WTC11 (cell line): ENCODE results near the gene CPEB4. TPM values are rescaled to one million over a fixed set of nuclear protein-coding genes. Genes with fewer than 3 reads are reported as not detected.

ENCODE experiments used
- ATAC-seq: fragments of 200-7000 bp; cut with Tn5 transposase; 2 replicates; pipeline ENCODE4 v1.10.0; 2021; ENCODE audit warnings: mild to moderate bottlenecking, moderate library complexity
- CTCF ChIA-PET: fragments of 300-600 bp; sonication (Branson Sonifier 250); formaldehyde crosslinking; loops from one replicate; lab custom pipeline; 2021; ENCODE audit warnings: antibody characterized with exemption; lab: Charles Lee
- POLR2A ChIA-PET: fragments of 350-600 bp; sonication (Branson Sonifier 250); formaldehyde crosslinking; loops from one replicate; lab custom pipeline; 2021; ENCODE audit warnings: antibody characterized with exemption; lab: Charles Lee
- DNase-seq: peaks from one replicate; pipeline ENCODE4 v3.0.0; 2021; ENCODE audit warnings: low spot score
- H3K27ac Mint-ChIP-seq: 2 replicates; pipeline ENCODE4 v1.8.0; 2021; ENCODE audit warnings: mixed read lengths
- H3K27me3 Mint-ChIP-seq: 2 replicates; pipeline ENCODE4 v1.8.0; 2021; ENCODE audit warnings: low read depth, mild to moderate bottlenecking, moderate library complexity, mixed read lengths
- H3K36me3 Mint-ChIP-seq: 2 replicates; pipeline ENCODE4 v1.8.0; 2021; ENCODE audit warnings: mixed read lengths
- H3K4me1 Mint-ChIP-seq: 2 replicates; pipeline ENCODE4 v1.8.0; 2022; ENCODE audit warnings: mixed read lengths
- H3K4me3 Mint-ChIP-seq: 2 replicates; pipeline ENCODE4 v1.8.0; 2021; ENCODE audit warnings: mild to moderate bottlenecking, moderate library complexity, mixed read lengths
- H3K9me3 Mint-ChIP-seq: 2 replicates; pipeline ENCODE4 v1.8.0; 2021; ENCODE audit warnings: mixed read lengths
- ARID4B ChIP-seq: sonication (generic); formaldehyde crosslinking; IDR thresholded peaks from 2 replicates; pipeline ENCODE4 v1.8.0; 2023; ENCODE audit warnings: missing genetic modification reagents, mild to moderate bottlenecking, borderline replicate concordance
- ATF3 ChIP-seq: sonication (generic); formaldehyde crosslinking; conservative IDR thresholded peaks from 2 replicates; pipeline ENCODE4 v1.8.1; 2022; ENCODE audit warnings: mild to moderate bottlenecking, missing genetic modification reagents
- CBFB ChIP-seq: sonication (generic); formaldehyde crosslinking; IDR thresholded peaks from 2 replicates; pipeline ENCODE4 v1.8.1; 2022; ENCODE audit warnings: mild to moderate bottlenecking, low read depth, missing genetic modification reagents
- CDX4 ChIP-seq: fragments of 250-450 bp; sonication (Bioruptor Pico); IDR thresholded peaks from 2 replicates; pipeline ENCODE4 v1.9.0; 2021; ENCODE audit warnings: moderate library complexity, mild to moderate bottlenecking, inconsistent platforms, borderline replicate concordance
- E2F4 ChIP-seq: sonication (generic); formaldehyde crosslinking; IDR thresholded peaks from 2 replicates; pipeline ENCODE4 v1.8.1; 2022; ENCODE audit warnings: low read depth, mild to moderate bottlenecking, moderate library complexity, missing genetic modification reagents, borderline replicate concordance
- ELF4 ChIP-seq: sonication (generic); formaldehyde crosslinking; IDR thresholded peaks from 2 replicates; pipeline ENCODE4 v1.8.1; 2022; ENCODE audit warnings: low read depth, mild to moderate bottlenecking, moderate library complexity, missing genetic modification reagents
- FOXK1 ChIP-seq: sonication (generic); formaldehyde crosslinking; IDR thresholded peaks from 2 replicates; pipeline ENCODE4 v1.8.0; 2022; ENCODE audit warnings: mild to moderate bottlenecking, moderate library complexity, missing genetic modification reagents
- FOXP1 ChIP-seq: sonication (generic); formaldehyde crosslinking; IDR thresholded peaks from 2 replicates; pipeline ENCODE4 v1.8.0; 2022; ENCODE audit warnings: missing genetic modification reagents, mild to moderate bottlenecking, moderate library complexity, borderline replicate concordance
- IRF2 ChIP-seq: sonication (generic); formaldehyde crosslinking; IDR thresholded peaks from 2 replicates; pipeline ENCODE4 v1.8.0; 2022; ENCODE audit warnings: low read depth, missing genetic modification reagents, borderline replicate concordance
- JAZF1 ChIP-seq: fragments of 250-450 bp; sonication (Bioruptor Pico); IDR thresholded peaks from 2 replicates; pipeline ENCODE4 v1.9.0; 2021; ENCODE audit warnings: moderate library complexity, mild to moderate bottlenecking, inconsistent platforms
- NFATC4 ChIP-seq: fragments of 250-450 bp; sonication (Bioruptor Pico); IDR thresholded peaks from 2 replicates; pipeline ENCODE4 v1.9.0; 2021; ENCODE audit warnings: mild to moderate bottlenecking
- NFE2L1 ChIP-seq: sonication (generic); formaldehyde crosslinking; IDR thresholded peaks from 2 replicates; pipeline ENCODE4 v1.8.1; 2023; ENCODE audit warnings: missing genetic modification reagents
- NR3C1 ChIP-seq: sonication (generic); formaldehyde crosslinking; conservative IDR thresholded peaks from 2 replicates; pipeline ENCODE4 v1.8.1; 2023; ENCODE audit warnings: low read depth, mild to moderate bottlenecking, missing genetic modification reagents
- PRDM15 ChIP-seq: sonication (generic); formaldehyde crosslinking; IDR thresholded peaks from 2 replicates; pipeline ENCODE4 v1.8.0; 2022; ENCODE audit warnings: missing genetic modification reagents
- PRRX2 ChIP-seq: fragments of 250-450 bp; sonication (Bioruptor Pico); IDR thresholded peaks from 2 replicates; pipeline ENCODE4 v1.8.0; 2021; ENCODE audit warnings: mild to moderate bottlenecking
- RELA ChIP-seq: sonication (generic); formaldehyde crosslinking; IDR thresholded peaks from 2 replicates; pipeline ENCODE4 v1.8.1; 2022; ENCODE audit warnings: missing genetic modification reagents, mild to moderate bottlenecking, borderline replicate concordance
- SP1 ChIP-seq: sonication (generic); formaldehyde crosslinking; conservative IDR thresholded peaks from 2 replicates; pipeline ENCODE4 v1.8.1; 2022; ENCODE audit warnings: missing genetic modification reagents
- TEAD1 ChIP-seq: sonication (generic); formaldehyde crosslinking; IDR thresholded peaks from 2 replicates; pipeline ENCODE4 v1.8.0; 2022; ENCODE audit warnings: mild to moderate bottlenecking, missing genetic modification reagents
- TEAD4 ChIP-seq: sonication (generic); formaldehyde crosslinking; IDR thresholded peaks from 2 replicates; pipeline ENCODE4 v1.8.0; 2022; ENCODE audit warnings: mild to moderate bottlenecking, missing genetic modification reagents
- TP53 ChIP-seq: sonication (generic); formaldehyde crosslinking; IDR thresholded peaks from 2 replicates; pipeline ENCODE4 v1.8.1; 2023; ENCODE audit warnings: mild to moderate bottlenecking, missing genetic modification reagents
- USF1 ChIP-seq: sonication (generic); formaldehyde crosslinking; IDR thresholded peaks from 2 replicates; pipeline ENCODE4 v1.8.0; 2022; ENCODE audit warnings: mild to moderate bottlenecking, missing genetic modification reagents
- ZNF138 ChIP-seq: sonication (generic); formaldehyde crosslinking; conservative IDR thresholded peaks from 2 replicates; pipeline ENCODE4 v1.8.1; 2022; ENCODE audit warnings: mild to moderate bottlenecking, moderate library complexity, missing genetic modification reagents
- ZNF396 ChIP-seq: fragments of 250-450 bp; sonication (Bioruptor Pico); IDR thresholded peaks from 2 replicates; pipeline ENCODE4 v1.8.0; 2021; ENCODE audit warnings: mild to moderate bottlenecking, moderate library complexity, borderline replicate concordance
- total RNA-seq: library from RNA; stranded (reverse); gene quantifications from 3 replicates; pipeline ENCODE4 v1.2.3, GENCODE V29; 2021

The CPEB4 gene
- total RNA-seq, 1 experiment from 2014 or later: 12.7 TPM

GRCh38 chr5:174000076-174000475 lies 111.9 kb downstream of the CPEB4 start:
- no peaks in the 10 kb centered on the region for H3K9me3 Mint-ChIP-seq

GRCh38 chr5:174003795-174004194 lies 115.6 kb downstream of the CPEB4 start:
- Mint-ChIP-seq H3K27me3 (peaks cover 18% of the 10 kb centered on the region), H3K36me3 (no peaks in the 10 kb centered on the region), H3K27ac (no peak overlapping the region), H3K9me3 (no peaks in the 10 kb centered on the region), H3K4me1 (no peaks in the 10 kb centered on the region), H3K4me3 (no peak overlapping the region)
- DNase-seq (no peak), ATAC-seq (no peak)
- TF ChIP-seq JAZF1 (CRISPR knock-in tag) (no peak), CBFB (CRISPR knock-in tag) (no peak), FOXP1 (CRISPR knock-in tag) (no peak), E2F4 (CRISPR knock-in tag) (no peak), SP1 (CRISPR knock-in tag) (no peak), ARID4B (CRISPR knock-in tag) (no peak), NR3C1 (CRISPR knock-in tag) (no peak), ELF4 (no peak), ZNF138 (CRISPR knock-in tag) (no peak), NFATC4 (CRISPR knock-in tag) (no peak), IRF2 (CRISPR knock-in tag) (no peak), USF1 (CRISPR knock-in tag) (no peak)
- ChIA-PET POLR2A (no interaction called here), CTCF (no interaction called here)

More at GRCh38 chr5:174000076-174000475, 111.9 kb downstream of the CPEB4 start:
- TF ChIP-seq PRDM15 (CRISPR knock-in tag) (no peak), TP53 (no peak), CDX4 (CRISPR knock-in tag) (no peak), ATF3 (CRISPR knock-in tag) (no peak), FOXK1 (CRISPR knock-in tag) (no peak), TEAD4 (no peak), PRRX2 (CRISPR knock-in tag) (no peak), TEAD1 (CRISPR knock-in tag) (no peak), ZNF396 (CRISPR knock-in tag) (no peak), NFE2L1 (CRISPR knock-in tag) (no peak), RELA (no peak)
- DNase-seq (no peak), ATAC-seq (no peak)
- ChIA-PET POLR2A (no interaction called here), CTCF (no interaction called here)
- Mint-ChIP-seq H3K27ac (no peak overlapping the region), H3K4me3 (no peak overlapping the region), H3K36me3 (no peaks in the 10 kb centered on the region), H3K4me1 (no peaks in the 10 kb centered on the region), H3K27me3 (peaks cover 2% of the 10 kb centered on the region)
